GM18909 (cell line): ENCODE measurements around the gene ZNF503.

Experiments
- ATAC-seq: cut with Tn5 transposase; IDR thresholded peaks from one replicate; pipeline ENCODE4 v1.9.1; 2021; ENCODE audit warnings: mild to moderate bottlenecking; ENCODE audit not compliant: unreplicated experiment, poor library complexity

ZNF503 gene

GRCh38 chr10:75358835-75359421 lies 42.6 kb downstream of the ZNF503 start:
- no peak for ATAC-seq

GRCh38 chr10:75358132-75358531 lies 43.4 kb downstream of the ZNF503 start:
- ATAC-seq = no peak

- ATAC-seq = no peak
Observed at GRCh38 chr10:75357500-75357899, 44.1 kb downstream of the ZNF503 start.

- ATAC-seq = no peak
Observed at GRCh38 chr10:75356484-75356883, 45.1 kb downstream of the ZNF503 start.

- ATAC-seq = no peak
Observed at GRCh38 chr10:75355706-75356105, 45.9 kb downstream of the ZNF503 start.

GRCh38 chr10:75353183-75353582 lies 48.4 kb downstream of the ZNF503 start:
- ATAC-seq = no peak

- ATAC-seq = no peak
Observed at GRCh38 chr10:75352650-75353049, 48.9 kb downstream of the ZNF503 start.

GRCh38 chr10:75351637-75352036 lies 49.9 kb downstream of the ZNF503 start:
- ATAC-seq = no peak

- ATAC-seq = no peak
Observed at GRCh38 chr10:75350791-75351190, 50.8 kb downstream of the ZNF503 start.
